MM.1S (cell line): ENCODE measurements around the gene PFDN1.

Source experiments
- DNase-seq: peaks from one replicate; pipeline ENCODE4 v3.0.0-alpha.2; 2015
- H2AFZ ChIP-seq: fragments of 300-600 bp; sonication (generic); 2 replicates; pipeline ENCODE4 v1.6.0; 2016; ENCODE audit warnings: antibody characterized with exemption, low read length
- H3F3A ChIP-seq: fragments of 300-600 bp; sonication (generic); 2 replicates; pipeline ENCODE4 v1.6.1; 2016; ENCODE audit warnings: mild to moderate bottlenecking, antibody characterized with exemption, low read length, moderate library complexity, mixed read lengths; ENCODE audit not compliant: insufficient read depth
- H3K27ac ChIP-seq: fragments of 300-600 bp; sonication (generic); 2 replicates; pipeline ENCODE4 v1.5.1; 2016; ENCODE audit warnings: mild to moderate bottlenecking, low read length
- H3K27me3 ChIP-seq: fragments of 300-600 bp; sonication (generic); replicated peaks from 2 replicates; pipeline ENCODE4 v1.6.0; 2016; ENCODE audit warnings: low read length; ENCODE audit not compliant: insufficient read depth
- H3K36me3 ChIP-seq: fragments of 300-600 bp; sonication (generic); replicated peaks from 2 replicates; pipeline ENCODE4 v1.6.1; 2016; ENCODE audit warnings: mild to moderate bottlenecking, low read length, mixed read lengths; ENCODE audit not compliant: insufficient read depth
- H3K4me1 ChIP-seq: fragments of 300-600 bp; sonication (generic); 2 replicates; pipeline ENCODE4 v1.6.1; 2016; ENCODE audit warnings: low read length, mixed read lengths
- H3K4me2 ChIP-seq: fragments of 300-600 bp; sonication (generic); 2 replicates; pipeline ENCODE4 v1.6.0; 2016; ENCODE audit warnings: low read depth, low read length
- H3K4me3 ChIP-seq: fragments of 300-600 bp; sonication (generic); 2 replicates; pipeline ENCODE4 v1.5.1; 2016; ENCODE audit warnings: low read length, mixed read lengths
- H3K79me2 ChIP-seq: fragments of 300-600 bp; sonication (generic); 2 replicates; pipeline ENCODE4 v1.6.1; 2016; ENCODE audit warnings: mixed run types, low read length, mixed read lengths
- H3K9ac ChIP-seq: fragments of 300-600 bp; sonication (generic); 2 replicates; pipeline ENCODE4 v1.6.1; 2016; ENCODE audit warnings: low read length, mixed read lengths
- H3K9me2 ChIP-seq: fragments of 300-600 bp; sonication (generic); replicated peaks from 2 replicates; pipeline ENCODE4 v1.6.1; 2016; ENCODE audit warnings: mild to moderate bottlenecking, low read length, mixed read lengths; ENCODE audit not compliant: insufficient read depth
- H3K9me3 ChIP-seq: fragments of 300-600 bp; sonication (generic); replicated peaks from 2 replicates; pipeline ENCODE4 v1.6.1; 2016; ENCODE audit warnings: mild to moderate bottlenecking, low read length, mixed read lengths; ENCODE audit not compliant: insufficient read depth
- H4K20me1 ChIP-seq: fragments of 300-600 bp; sonication (generic); 2 replicates; pipeline ENCODE4 v1.6.1; 2016; ENCODE audit warnings: mild to moderate bottlenecking, low read length, moderate library complexity, mixed read lengths; ENCODE audit not compliant: insufficient read depth
- EZH2 ChIP-seq: fragments of 300-600 bp; sonication (generic); optimal IDR thresholded peaks from 2 replicates; pipeline ENCODE3; 2017; ENCODE audit warnings: low read depth, mild to moderate bottlenecking, antibody characterized with exemption, low read length, mixed read lengths
- EZH2phosphoT487 ChIP-seq: fragments of 300-600 bp; sonication (generic); IDR thresholded peaks from 2 replicates; pipeline ENCODE4 v1.6.1; 2018; ENCODE audit warnings: antibody characterized with exemption, low read length
- TF ChIP-seq, protein P1 (sequence below): fragments of 300-600 bp; sonication (generic); IDR thresholded peaks from 2 replicates; pipeline ENCODE4 v1.5.1; 2016; ENCODE audit warnings: antibody characterized with exemption, low read length, mixed read lengths

The PFDN1 gene

DNA sequence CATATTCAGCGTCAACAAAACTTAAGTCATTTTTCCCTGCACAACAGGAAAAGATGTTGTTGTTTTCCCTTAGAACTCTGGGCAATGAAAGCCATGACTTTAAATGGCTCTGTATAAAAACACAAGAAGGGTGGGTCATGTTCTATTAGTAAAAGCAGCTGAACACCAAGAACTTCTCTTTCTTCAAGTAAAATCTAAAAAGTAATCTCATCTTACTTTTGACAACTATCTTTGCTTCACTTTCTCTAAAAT lies 9.1 kb downstream of the PFDN1 start:
- Histone ChIP-seq H3K36me3 (no peaks in the 10 kb centered on the region), H3K4me1 (peaks cover 6% of the 10 kb centered on the region; the same call in 1 of the 2 replicates), H4K20me1 (peaks cover 4% of the 10 kb centered on the region), H3K4me3 (no peak overlapping the region), H3K9me2 (no peaks in the 10 kb centered on the region), H3K4me2 (no peak overlapping the region), H3K9ac (no peak overlapping the region), H3K9me3 (no peaks in the 10 kb centered on the region), H3K27ac (no peak overlapping the region), H3K79me2 (peaks cover 85% of the 10 kb centered on the region), H2AFZ (no peak overlapping the region), H3K27me3 (no peaks in the 10 kb centered on the region), H3F3A (no peaks in the 10 kb centered on the region)
- DNase-seq: no peak
- TF ChIP-seq EZH2phosphoT487 (no peak), EZH2 (no peak)
- TF ChIP-seq, protein P1, sequence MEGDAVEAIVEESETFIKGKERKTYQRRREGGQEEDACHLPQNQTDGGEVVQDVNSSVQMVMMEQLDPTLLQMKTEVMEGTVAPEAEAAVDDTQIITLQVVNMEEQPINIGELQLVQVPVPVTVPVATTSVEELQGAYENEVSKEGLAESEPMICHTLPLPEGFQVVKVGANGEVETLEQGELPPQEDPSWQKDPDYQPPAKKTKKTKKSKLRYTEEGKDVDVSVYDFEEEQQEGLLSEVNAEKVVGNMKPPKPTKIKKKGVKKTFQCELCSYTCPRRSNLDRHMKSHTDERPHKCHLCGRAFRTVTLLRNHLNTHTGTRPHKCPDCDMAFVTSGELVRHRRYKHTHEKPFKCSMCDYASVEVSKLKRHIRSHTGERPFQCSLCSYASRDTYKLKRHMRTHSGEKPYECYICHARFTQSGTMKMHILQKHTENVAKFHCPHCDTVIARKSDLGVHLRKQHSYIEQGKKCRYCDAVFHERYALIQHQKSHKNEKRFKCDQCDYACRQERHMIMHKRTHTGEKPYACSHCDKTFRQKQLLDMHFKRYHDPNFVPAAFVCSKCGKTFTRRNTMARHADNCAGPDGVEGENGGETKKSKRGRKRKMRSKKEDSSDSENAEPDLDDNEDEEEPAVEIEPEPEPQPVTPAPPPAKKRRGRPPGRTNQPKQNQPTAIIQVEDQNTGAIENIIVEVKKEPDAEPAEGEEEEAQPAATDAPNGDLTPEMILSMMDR: no peak

DNA sequence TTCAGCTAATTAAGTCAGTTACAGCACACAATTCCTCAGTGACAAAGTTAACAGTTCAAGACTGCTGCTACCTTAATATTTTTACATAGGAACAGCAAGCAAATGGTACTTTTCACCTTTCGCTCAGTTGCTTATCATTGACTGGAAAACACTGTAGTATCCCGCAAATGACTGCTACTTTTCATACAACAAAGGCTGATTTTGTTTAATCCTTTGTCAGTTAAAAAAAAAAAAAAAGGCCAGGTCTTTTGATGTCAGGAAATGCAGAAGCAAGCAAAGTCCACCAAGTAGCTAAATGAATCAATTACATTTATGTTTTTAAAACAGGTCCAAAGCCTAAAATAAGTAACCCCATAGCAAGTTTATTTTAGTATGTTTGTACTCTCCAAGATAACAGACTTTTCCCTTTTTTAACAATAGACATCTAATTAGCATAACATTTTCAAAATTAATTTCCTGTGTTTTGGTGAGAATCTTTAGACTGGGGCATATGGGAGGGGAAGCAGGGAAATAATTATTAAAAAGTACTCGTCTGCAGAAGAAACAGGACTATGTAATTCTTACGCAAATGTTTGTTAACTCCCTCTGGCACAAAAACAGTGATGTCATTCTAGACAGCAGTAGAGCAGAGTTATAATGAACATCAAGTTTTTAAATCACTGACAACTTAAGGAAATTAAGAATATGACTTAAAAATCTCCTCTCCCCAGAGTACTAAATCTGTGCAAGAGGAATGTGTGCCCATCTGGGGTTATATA lies 9.6 kb downstream of the PFDN1 start:
- Histone ChIP-seq H3K9ac (no peak overlapping the region), H3K9me2 (no peaks in the 10 kb centered on the region), H3F3A (no peaks in the 10 kb centered on the region), H3K4me3 (no peak overlapping the region), H2AFZ (no peak overlapping the region), H3K9me3 (no peaks in the 10 kb centered on the region), H3K4me1 (peaks cover 6% of the 10 kb centered on the region; the same call in 1 of the 2 replicates), H3K27me3 (no peaks in the 10 kb centered on the region), H3K36me3 (no peaks in the 10 kb centered on the region), H4K20me1 (peaks cover 4% of the 10 kb centered on the region), H3K4me2 (no peak overlapping the region), H3K27ac (no peak overlapping the region), H3K79me2 (peaks cover 90% of the 10 kb centered on the region)
- no peak for DNase-seq
- TF ChIP-seq, protein P1: no peak
- TF ChIP-seq EZH2phosphoT487 (no peak), EZH2 (no peak)

DNA sequence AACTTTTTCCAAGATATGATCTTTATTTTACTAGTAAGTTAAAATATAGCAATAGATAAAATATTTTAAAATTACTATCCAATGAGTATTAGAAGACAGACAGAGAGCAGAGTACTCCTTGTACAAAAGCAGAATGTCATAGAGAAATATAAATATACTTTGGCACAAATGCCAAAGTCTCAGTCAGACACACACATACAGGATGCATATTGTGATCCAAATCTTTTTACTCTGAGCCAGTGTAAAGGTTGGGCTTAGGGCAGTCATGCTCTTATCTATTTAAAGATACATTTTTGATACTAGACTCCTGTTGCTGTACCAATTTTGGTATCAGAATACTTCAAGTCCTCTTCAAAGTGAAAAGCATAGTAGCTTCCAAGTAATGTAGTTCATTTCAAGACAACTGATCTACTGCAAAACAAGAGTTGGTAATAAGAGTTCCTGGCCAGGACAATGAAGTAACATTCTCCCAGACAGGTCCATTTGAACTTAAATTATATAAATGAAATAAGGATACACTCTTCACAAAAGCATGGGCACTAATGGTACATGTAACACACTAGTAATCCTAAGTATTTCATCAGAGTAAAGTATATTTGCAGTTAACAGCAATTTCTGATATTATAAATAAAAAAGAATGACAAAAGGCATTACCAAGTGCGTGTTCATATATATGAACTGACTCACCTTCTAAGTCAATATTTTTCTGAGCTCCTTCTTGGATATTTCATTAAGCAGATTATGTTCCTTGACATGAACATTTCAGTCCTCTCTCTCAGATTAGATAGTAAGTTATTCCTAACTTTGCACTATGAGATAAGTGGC lies 10.5 kb downstream of the PFDN1 start:
- H3K4me1 ChIP-seq: peaks cover 6% of the 10 kb centered on the region; the same call in 1 of the 2 replicates
- peaks cover 4% of the 10 kb centered on the region for H4K20me1 ChIP-seq
- H3K9me2 ChIP-seq: no peaks in the 10 kb centered on the region
- H3K27ac ChIP-seq: no peak overlapping the region
- H3K36me3 ChIP-seq: no peaks in the 10 kb centered on the region
- H3K4me2 ChIP-seq: no peak overlapping the region
- no peak overlapping the region for H3K4me3 ChIP-seq
- H3K9me3 ChIP-seq: no peaks in the 10 kb centered on the region
- TF ChIP-seq EZH2: no peak
- TF ChIP-seq, protein P1: no peak
- no peak for TF ChIP-seq EZH2phosphoT487
- DNase-seq: no peak
- H3K79me2 ChIP-seq: peaks cover 94% of the 10 kb centered on the region
- H3F3A ChIP-seq: no peaks in the 10 kb centered on the region
- no peak overlapping the region for H2AFZ ChIP-seq
- H3K27me3 ChIP-seq: no peaks in the 10 kb centered on the region
- H3K9ac ChIP-seq: no peak overlapping the region
